SU-DHL-6 (cell line): ENCODE results near the gene SLC40A1.

Experiments
- EZH2phosphoT487 ChIP-seq: fragments of 200-600 bp; sonication (generic), shearing (Covaris generic); conservative IDR thresholded peaks from 2 replicates; pipeline ENCODE4 v1.6.1; 2018; ENCODE audit warnings: mild to moderate bottlenecking, antibody characterized with exemption, low read length, moderate library complexity, mixed read lengths
- TF ChIP-seq, protein P1 (sequence below): fragments of 200-600 bp; sonication (generic); IDR thresholded peaks from one replicate; pipeline ENCODE4 v1.5.1; 2017; ENCODE audit warnings: antibody characterized with exemption, mild to moderate bottlenecking, low read length, moderate library complexity; ENCODE audit not compliant: insufficient read depth, poor library complexity, severe bottlenecking

- TF ChIP-seq, protein P1, sequence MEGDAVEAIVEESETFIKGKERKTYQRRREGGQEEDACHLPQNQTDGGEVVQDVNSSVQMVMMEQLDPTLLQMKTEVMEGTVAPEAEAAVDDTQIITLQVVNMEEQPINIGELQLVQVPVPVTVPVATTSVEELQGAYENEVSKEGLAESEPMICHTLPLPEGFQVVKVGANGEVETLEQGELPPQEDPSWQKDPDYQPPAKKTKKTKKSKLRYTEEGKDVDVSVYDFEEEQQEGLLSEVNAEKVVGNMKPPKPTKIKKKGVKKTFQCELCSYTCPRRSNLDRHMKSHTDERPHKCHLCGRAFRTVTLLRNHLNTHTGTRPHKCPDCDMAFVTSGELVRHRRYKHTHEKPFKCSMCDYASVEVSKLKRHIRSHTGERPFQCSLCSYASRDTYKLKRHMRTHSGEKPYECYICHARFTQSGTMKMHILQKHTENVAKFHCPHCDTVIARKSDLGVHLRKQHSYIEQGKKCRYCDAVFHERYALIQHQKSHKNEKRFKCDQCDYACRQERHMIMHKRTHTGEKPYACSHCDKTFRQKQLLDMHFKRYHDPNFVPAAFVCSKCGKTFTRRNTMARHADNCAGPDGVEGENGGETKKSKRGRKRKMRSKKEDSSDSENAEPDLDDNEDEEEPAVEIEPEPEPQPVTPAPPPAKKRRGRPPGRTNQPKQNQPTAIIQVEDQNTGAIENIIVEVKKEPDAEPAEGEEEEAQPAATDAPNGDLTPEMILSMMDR: no peak
- no peak for TF ChIP-seq EZH2phosphoT487
Observed at GRCh38 chr2:189621781-189622180, 41.2 kb upstream of the SLC40A1 start.
